Fibroblast of skin of abdomen (primary cell): ENCODE measurements around the gene CLDN4.

ENCODE experiments used
- DNase-seq: peaks from one replicate; pipeline ENCODE4 v3.0.0-alpha.2; 2013

CLDN4 gene

GRCh38 chr7:73876973-73877372 is 46.2 kb downstream of the CLDN4 start:
- no peak for DNase-seq

GRCh38 chr7:73879977-73880681 is 49.3 kb downstream of the CLDN4 start:
- peak; percentile 80 for DNase-seq

- no peak for DNase-seq
These were observed 50.0 kb downstream of the CLDN4 start for GRCh38 chr7:73880755-73881328.

GRCh38 chr7:73881352-73882046 is 50.7 kb downstream of the CLDN4 start:
- no peak for DNase-seq

GRCh38 chr7:73882047-73882402 is 51.2 kb downstream of the CLDN4 start:
- no peak for DNase-seq
